ENCODE measurements around the gene UBALD1.

DNA sequence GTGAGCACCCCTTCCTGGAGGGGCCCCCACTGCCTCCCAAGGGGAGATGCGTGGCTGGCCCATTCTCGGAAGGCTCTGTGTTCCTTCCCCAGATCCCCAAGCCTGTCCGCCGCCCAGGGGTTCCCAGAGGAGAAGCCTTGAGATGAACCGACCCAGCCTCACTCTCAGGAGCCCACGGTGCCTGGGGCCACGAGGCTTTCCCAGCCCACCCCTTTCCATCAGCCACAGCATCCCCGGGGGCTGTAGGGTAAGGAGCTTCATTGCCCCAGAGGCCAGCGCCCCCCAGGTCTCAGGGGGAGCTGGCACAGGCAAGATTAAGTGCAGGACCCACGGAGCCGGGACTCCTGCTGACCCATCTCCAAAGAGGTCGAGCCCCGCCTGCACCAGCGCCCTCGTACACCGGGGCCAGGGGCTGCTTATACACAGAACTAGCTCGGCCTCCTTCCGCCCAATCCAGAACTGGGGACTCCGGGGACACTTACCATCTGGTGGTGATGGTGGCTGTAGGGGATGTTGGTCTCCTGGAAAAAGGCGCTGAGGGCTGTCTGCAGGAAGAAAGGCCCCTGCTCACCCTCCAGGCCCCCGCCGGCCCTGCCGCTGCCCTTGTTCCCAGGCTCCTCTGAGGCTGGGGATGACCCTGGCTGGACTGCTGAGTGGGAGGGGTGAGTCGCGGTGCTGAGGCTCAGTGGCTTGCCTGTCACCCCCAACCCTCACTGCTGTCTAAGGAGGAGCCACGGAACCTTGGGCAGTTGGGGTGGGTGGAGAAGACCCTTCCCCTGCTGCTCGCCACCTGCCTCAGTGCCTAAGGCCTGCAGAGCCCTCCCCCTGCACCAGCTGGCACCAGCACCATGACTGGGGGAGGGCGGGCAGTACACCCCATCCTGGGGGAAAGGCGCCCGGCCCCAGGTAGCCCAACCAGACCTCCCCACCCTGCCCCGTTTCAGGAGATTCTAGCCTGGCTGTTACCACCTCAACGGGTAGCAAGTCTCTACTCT lies 4.4 kb downstream of the UBALD1 start:
- TF ChIP-seq EP300 (IDR thresholded peaks at IDR 0.05): no peak
- TF ChIP-seq, protein P1, sequence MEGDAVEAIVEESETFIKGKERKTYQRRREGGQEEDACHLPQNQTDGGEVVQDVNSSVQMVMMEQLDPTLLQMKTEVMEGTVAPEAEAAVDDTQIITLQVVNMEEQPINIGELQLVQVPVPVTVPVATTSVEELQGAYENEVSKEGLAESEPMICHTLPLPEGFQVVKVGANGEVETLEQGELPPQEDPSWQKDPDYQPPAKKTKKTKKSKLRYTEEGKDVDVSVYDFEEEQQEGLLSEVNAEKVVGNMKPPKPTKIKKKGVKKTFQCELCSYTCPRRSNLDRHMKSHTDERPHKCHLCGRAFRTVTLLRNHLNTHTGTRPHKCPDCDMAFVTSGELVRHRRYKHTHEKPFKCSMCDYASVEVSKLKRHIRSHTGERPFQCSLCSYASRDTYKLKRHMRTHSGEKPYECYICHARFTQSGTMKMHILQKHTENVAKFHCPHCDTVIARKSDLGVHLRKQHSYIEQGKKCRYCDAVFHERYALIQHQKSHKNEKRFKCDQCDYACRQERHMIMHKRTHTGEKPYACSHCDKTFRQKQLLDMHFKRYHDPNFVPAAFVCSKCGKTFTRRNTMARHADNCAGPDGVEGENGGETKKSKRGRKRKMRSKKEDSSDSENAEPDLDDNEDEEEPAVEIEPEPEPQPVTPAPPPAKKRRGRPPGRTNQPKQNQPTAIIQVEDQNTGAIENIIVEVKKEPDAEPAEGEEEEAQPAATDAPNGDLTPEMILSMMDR (IDR thresholded peaks at IDR 0.05): no peak
